Bladder microvascular endothelial cell (primary cell): ENCODE results near the gene SGCB. TPM values are rescaled to one million over a fixed set of nuclear protein-coding genes. Genes with fewer than 3 reads are reported as not detected.

Experiments
- total RNA-seq: library from RNA; depleted of rRNA; stranded (reverse); fragments of >200 nt; gene quantifications from 2 replicates; pipeline ENCODE4 v1.2.3, GENCODE V29; 2014

The SGCB gene, protein sequence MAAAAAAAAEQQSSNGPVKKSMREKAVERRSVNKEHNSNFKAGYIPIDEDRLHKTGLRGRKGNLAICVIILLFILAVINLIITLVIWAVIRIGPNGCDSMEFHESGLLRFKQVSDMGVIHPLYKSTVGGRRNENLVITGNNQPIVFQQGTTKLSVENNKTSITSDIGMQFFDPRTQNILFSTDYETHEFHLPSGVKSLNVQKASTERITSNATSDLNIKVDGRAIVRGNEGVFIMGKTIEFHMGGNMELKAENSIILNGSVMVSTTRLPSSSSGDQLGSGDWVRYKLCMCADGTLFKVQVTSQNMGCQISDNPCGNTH
- total RNA-seq, result 14.6 and 31.0 TPM in 2 replicates

GRCh38 chr4:52038103-52038912, at the start of gene SGCB:
SGCB (minus strand) TSS chr4:52038299; CDS start chr4:52038259, 40 bp downstream.

DNA sequence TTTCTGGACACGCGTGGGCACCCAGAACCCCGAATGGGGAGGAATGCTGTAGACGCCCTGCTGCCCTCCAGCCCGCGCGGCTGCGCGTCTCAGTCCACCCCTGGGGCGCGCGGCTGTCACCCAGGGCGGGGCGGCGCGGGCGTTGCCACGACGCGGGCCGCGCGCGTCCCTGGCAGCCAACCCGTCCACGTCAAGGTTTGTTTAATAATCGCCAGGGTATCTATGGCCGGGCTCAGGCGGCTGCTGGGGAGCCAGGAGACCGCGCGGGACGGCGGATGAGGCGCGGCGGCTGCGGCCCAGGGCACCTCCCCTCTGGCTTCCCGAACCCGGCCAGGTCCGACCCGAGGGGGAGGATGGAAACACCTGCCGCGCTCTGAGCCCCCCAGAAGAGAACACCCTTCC, 13.1 kb upstream of the SGCB start, which contains the start of gene SPATA18:
Gene SPATA18 (plus strand): TSS at position 92 of the 402 bp plus-strand sequence. CDS start 401 bp downstream, outside the sequence.

DNA sequence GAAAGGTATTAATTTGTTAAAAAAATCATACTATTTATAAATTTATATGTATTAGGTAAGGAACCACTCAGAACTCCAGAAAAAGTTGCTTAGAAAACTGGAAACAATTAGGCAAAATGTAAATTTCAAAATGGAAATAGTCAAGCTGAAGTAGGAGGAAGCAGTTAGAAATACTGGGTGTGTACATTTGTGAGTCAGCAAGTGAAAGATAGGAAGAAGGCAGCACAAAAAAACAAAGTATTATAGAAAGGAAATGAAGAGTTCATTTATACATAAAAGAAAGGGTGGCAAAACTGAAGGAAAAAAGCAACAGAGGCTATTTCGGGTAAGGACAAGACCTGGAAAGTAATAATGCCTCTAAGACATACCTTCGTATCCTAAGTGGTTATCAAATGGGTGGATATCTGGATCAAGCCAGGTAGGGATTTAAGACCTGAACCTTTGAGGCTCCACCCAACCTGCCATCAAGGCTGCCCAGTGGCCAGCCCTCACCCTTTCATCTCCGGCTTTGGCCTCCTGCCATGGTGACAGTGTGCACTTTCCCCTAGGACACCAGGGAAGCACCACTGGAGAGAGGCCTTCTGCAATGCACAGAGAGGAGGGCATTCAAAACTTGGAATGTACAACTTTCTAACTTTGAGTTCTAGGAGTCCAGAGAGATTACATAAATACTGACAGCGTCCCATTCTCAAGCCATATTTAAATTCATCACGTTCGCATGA, 18.0 kb downstream of the SGCB start, which contains the start of gene LRRC66:
Gene LRRC66 (minus strand): TSS at position 428 of the 722 bp plus-strand sequence. CDS start 2,750 bp downstream, outside the sequence.

Other genes with a start within 250 kb of the SGCB start
- gene DCUN1D4, start 195.1 kb downstream of the SGCB start, total RNA-seq, result 18.6 and 51.8 TPM in 2 replicates
- gene LRRC66, start 17.9 kb downstream of the SGCB start, total RNA-seq, result 0.16 and 0.50 TPM in 2 replicates
- 5.3 and 9.1 TPM in 2 replicates for gene SPATA18, start 13.0 kb upstream of the SGCB start, total RNA-seq